Measurements from ENCODE around the gene RNLS.

RNLS gene

GRCh38 chr10:88582806-88583583 is at the start of gene RNLS:
Gene RNLS, minus strand, starts transcription at chr10:88583318.
- in situ Hi-C loops (cut with MboI; ENCODE audit: low sequenced_read_pairs, unreplicated experiment) = no loop called here
- TF ChIP-seq CTCF (IDR thresholded peaks at IDR 0.05; ENCODE audit: borderline replicate concordance, control extremely low read depth, extremely low read depth, insufficient read depth, missing control alignments) = peak; percentile 89
- DNase-seq (ENCODE audit: low spot score) = peak; percentile 76

GRCh38 chr10:88624840-88625239 is 41.7 kb upstream of the RNLS start:
- DNase-seq (ENCODE audit: low spot score) = no peak
- in situ Hi-C loops (cut with MboI; ENCODE audit: low sequenced_read_pairs, unreplicated experiment) = no loop called here
- TF ChIP-seq CTCF (IDR thresholded peaks at IDR 0.05; ENCODE audit: borderline replicate concordance, control extremely low read depth, extremely low read depth, insufficient read depth, missing control alignments) = no peak

- no peak for TF ChIP-seq CTCF (IDR thresholded peaks at IDR 0.05; ENCODE audit: borderline replicate concordance, control extremely low read depth, extremely low read depth, insufficient read depth, missing control alignments)
- in situ Hi-C loops (cut with MboI; ENCODE audit: low sequenced_read_pairs, unreplicated experiment) = no loop called here
- DNase-seq (ENCODE audit: low spot score) = no peak
These were observed 40.7 kb upstream of the RNLS start for GRCh38 chr10:88623835-88624234.

- TF ChIP-seq CTCF (IDR thresholded peaks at IDR 0.05; ENCODE audit: borderline replicate concordance, control extremely low read depth, extremely low read depth, insufficient read depth, missing control alignments) = no peak
- DNase-seq (ENCODE audit: low spot score) = no peak
- in situ Hi-C loops (cut with MboI; ENCODE audit: low sequenced_read_pairs, unreplicated experiment) = no loop called here
These were observed 37.3 kb upstream of the RNLS start for GRCh38 chr10:88620441-88620840.

- in situ Hi-C loops (cut with MboI; ENCODE audit: low sequenced_read_pairs, unreplicated experiment) = no loop called here
- no peak for DNase-seq (ENCODE audit: low spot score)
- TF ChIP-seq CTCF (IDR thresholded peaks at IDR 0.05; ENCODE audit: borderline replicate concordance, control extremely low read depth, extremely low read depth, insufficient read depth, missing control alignments) = no peak
These were observed 35.4 kb upstream of the RNLS start for GRCh38 chr10:88618496-88618895.

GRCh38 chr10:88617772-88618300 is 34.7 kb upstream of the RNLS start:
- DNase-seq (ENCODE audit: low spot score) = no peak
- in situ Hi-C loops (cut with MboI; ENCODE audit: low sequenced_read_pairs, unreplicated experiment) = no loop called here
- no peak for TF ChIP-seq CTCF (IDR thresholded peaks at IDR 0.05; ENCODE audit: borderline replicate concordance, control extremely low read depth, extremely low read depth, insufficient read depth, missing control alignments)
